IMR-90 (cell line): ENCODE data around the gene SOBP. TPM values are rescaled to one million over a fixed set of nuclear protein-coding genes. Genes with fewer than 3 reads are reported as not detected.

ENCODE experiments used
- ATAC-seq: fragments of 200-7000 bp; cut with Tn5 transposase; 2 replicates; pipeline ENCODE4 v1.9.1; 2020; ENCODE audit warnings: low read depth, mild to moderate bottlenecking, moderate library complexity
- BruUV-seq: library from RNA; stranded (reverse); fragments of 400-500 nt; replicated peaks from 2 replicates; lab custom pipeline; 2021; lab: Mats Ljungman, UMichigan
- CTCF ChIA-PET: fragments of 300-600 bp; formaldehyde crosslinking; extraction: SDS; loops from one replicate; lab custom pipeline; 2021; ENCODE audit warnings: antibody characterized with exemption; lab: Yijun Ruan, JAX
- POLR2A ChIA-PET: fragments of 300-600 bp; sonication (Branson Sonifier 250); formaldehyde crosslinking; loops from one replicate; lab custom pipeline; 2022; ENCODE audit warnings: antibody characterized with exemption; ENCODE audit not compliant: unreplicated experiment; lab: Charles Lee
- DNase-seq: peaks from one replicate; pipeline ENCODE4 v3.0.0; 2013
- H2AFZ ChIP-seq: replicated peaks from 2 replicates; pipeline ENCODE3; 2013; ENCODE audit warnings: low read length, mild to moderate bottlenecking; ENCODE audit not compliant: poor library complexity
- H2AK5ac ChIP-seq: 2 replicates; pipeline ENCODE4 v1.6.1; 2013; ENCODE audit warnings: low read depth, low read length, inconsistent platforms
- H2AK9ac ChIP-seq: replicated peaks from 2 replicates; pipeline ENCODE3; 2013; ENCODE audit warnings: mild to moderate bottlenecking, low read depth, low read length, moderate library complexity; ENCODE audit not compliant: poor library complexity
- H2BK120ac ChIP-seq: 2 replicates; pipeline ENCODE4 v1.6.1; 2013; ENCODE audit warnings: low read depth, low read length, inconsistent platforms
- H2BK15ac ChIP-seq: 3 replicates; pipeline ENCODE4 v1.6.1; 2013; ENCODE audit warnings: low read depth, low read length, inconsistent platforms
- H2BK20ac ChIP-seq: 2 replicates; pipeline ENCODE4 v1.6.1; 2013; ENCODE audit warnings: low read depth, mild to moderate bottlenecking, inconsistent platforms, low read length, moderate library complexity
- H2BK5ac ChIP-seq: 2 replicates; pipeline ENCODE4 v1.6.1; 2013; ENCODE audit warnings: mild to moderate bottlenecking, low read depth, low read length, inconsistent platforms; ENCODE audit not compliant: poor library complexity, severe bottlenecking
- H3K14ac ChIP-seq: replicated peaks from 2 replicates; pipeline ENCODE4 v1.6.1; 2013; ENCODE audit warnings: low read depth, low read length, inconsistent platforms
- H3K18ac ChIP-seq: 2 replicates; pipeline ENCODE4 v1.6.1; 2013; ENCODE audit warnings: low read depth, low read length, control low read depth
- H3K23ac ChIP-seq: 2 replicates; pipeline ENCODE4 v1.6.1; 2013; ENCODE audit warnings: low read depth, low read length, inconsistent platforms
- H3K27ac ChIP-seq: 2 replicates; pipeline ENCODE4 v1.5.1; 2013; ENCODE audit warnings: mild to moderate bottlenecking, control low read depth, low read length; ENCODE audit not compliant: insufficient read depth
- H3K27me3 ChIP-seq: 2 replicates; pipeline ENCODE4 v1.6.1; 2013; ENCODE audit warnings: low read length; ENCODE audit not compliant: control insufficient read depth, insufficient read depth
- H3K36me3 ChIP-seq: 2 replicates; pipeline ENCODE4 v1.6.1; 2013; ENCODE audit warnings: low read length, mixed read lengths; ENCODE audit not compliant: control insufficient read depth, insufficient read depth
- H3K4ac ChIP-seq: 2 replicates; pipeline ENCODE4 v1.6.1; 2013; ENCODE audit warnings: low read depth, low read length, inconsistent platforms
- H3K4me1 ChIP-seq: 2 replicates; pipeline ENCODE4 v1.6.1; 2013; ENCODE audit warnings: low read length, mixed read lengths; ENCODE audit not compliant: control insufficient read depth, insufficient read depth
- H3K4me2 ChIP-seq: 2 replicates; pipeline ENCODE4 v1.6.1; 2013; ENCODE audit warnings: low read depth, mild to moderate bottlenecking, control low read depth, low read length, moderate library complexity
- H3K4me3 ChIP-seq: 2 replicates; pipeline ENCODE4 v1.5.1; 2013; ENCODE audit warnings: low read depth, mild to moderate bottlenecking, control low read depth, low read length, moderate library complexity; ENCODE audit not compliant: insufficient read depth
- H3K56ac ChIP-seq: 2 replicates; pipeline ENCODE4 v1.6.1; 2013; ENCODE audit warnings: low read length, inconsistent platforms; ENCODE audit not compliant: insufficient read depth; ENCODE audit errors: extremely low read depth
- H3K79me1 ChIP-seq, 2 experiments: 2 replicates each; pipeline ENCODE4 v1.6.1; 2013; ENCODE audit warnings: low read length in 2 of 2, inconsistent platforms in 1 of 2, low read depth in 1 of 2
- H3K9ac ChIP-seq: 2 replicates; pipeline ENCODE4 v1.6.1; 2013; ENCODE audit warnings: low read depth, low read length, control low read depth
- H3K9me1 ChIP-seq: 2 replicates; pipeline ENCODE4 v1.6.1; 2013; ENCODE audit warnings: low read length, inconsistent platforms; ENCODE audit not compliant: insufficient read depth
- H3K9me3 ChIP-seq: 2 replicates; pipeline ENCODE4 v1.6.1; 2013; ENCODE audit warnings: low read length; ENCODE audit not compliant: control insufficient read depth, insufficient read depth
- H4K20me1 ChIP-seq: 2 replicates; pipeline ENCODE4 v1.6.1; 2013; ENCODE audit warnings: low read length, inconsistent platforms; ENCODE audit not compliant: insufficient read depth
- H4K5ac ChIP-seq: 2 replicates; pipeline ENCODE4 v1.6.1; 2013; ENCODE audit warnings: mild to moderate bottlenecking, low read depth, low read length, control low read depth
- H4K8ac ChIP-seq, 2 experiments: 2 replicates each; pipeline ENCODE4 v1.6.1; 2013; ENCODE audit warnings: low read depth in 2 of 2, low read length in 2 of 2, control low read depth in 1 of 2, inconsistent platforms in 1 of 2
- H4K91ac ChIP-seq: 2 replicates; pipeline ENCODE4 v1.6.1; 2013; ENCODE audit warnings: low read depth, low read length, inconsistent platforms; ENCODE audit not compliant: insufficient read depth
- CEBPB ChIP-seq: IDR thresholded peaks from 2 replicates; pipeline ENCODE4 v1.6.1; 2012; ENCODE audit warnings: low read depth, low read length, improper control_type of control experiment
- CHD1 ChIP-seq: IDR thresholded peaks from 2 replicates; pipeline ENCODE4 v1.6.1; 2012; ENCODE audit warnings: low read depth, low read length, improper control_type of control experiment
- FOS ChIP-seq: fragments of 150-350 bp; IDR thresholded peaks from 2 replicates; pipeline ENCODE4 v1.6.1; 2016; ENCODE audit warnings: low read depth, low read length
- MAFK ChIP-seq: IDR thresholded peaks from 2 replicates; pipeline ENCODE4 v1.6.1; 2012; ENCODE audit warnings: low read depth, low read length, improper control_type of control experiment
- MAZ ChIP-seq: IDR thresholded peaks from 2 replicates; pipeline ENCODE4 v1.6.1; 2012; ENCODE audit warnings: low read depth, mild to moderate bottlenecking, low read length, improper control_type of control experiment, moderate library complexity, borderline replicate concordance
- NFE2L2 ChIP-seq: fragments of 150-350 bp; IDR thresholded peaks from 2 replicates; pipeline ENCODE4 v1.6.1; 2016; ENCODE audit warnings: low read depth, mild to moderate bottlenecking, low read length
- RAD21 ChIP-seq: IDR thresholded peaks from 2 replicates; pipeline ENCODE4 v1.6.1; 2012; ENCODE audit warnings: low read length, improper control_type of control experiment
- RCOR1 ChIP-seq: IDR thresholded peaks from 2 replicates; pipeline ENCODE4 v1.6.1; 2012; ENCODE audit warnings: mild to moderate bottlenecking, low read length, improper control_type of control experiment; ENCODE audit not compliant: insufficient replicate concordance
- RFX5 ChIP-seq: IDR thresholded peaks from 2 replicates; pipeline ENCODE4 v1.8.0; 2012; ENCODE audit warnings: low read depth, mild to moderate bottlenecking, low read length, moderate library complexity
- SMC3 ChIP-seq: fragments of 150-350 bp; IDR thresholded peaks from 2 replicates; pipeline ENCODE4 v1.6.1; 2016; ENCODE audit warnings: low read depth, mild to moderate bottlenecking, antibody characterized with exemption, low read length, moderate library complexity
- WGBS, 2 experiments: methylation state at CpG; one replicate each; pipeline versions ENCODE4 v1.1.5 to v1.1.7; 2013; ENCODE audit warnings: missing lambda C conversion rate in 2 of 2; ENCODE audit not compliant: insufficient read length in 1 of 2; ENCODE audit errors: extremely low coverage in 2 of 2; 5-methylcytosine and 5-hydroxymethylcytosine counted together
- dilution Hi-C: fragments of 300-500 bp; cut with HindIII; formaldehyde crosslinking; loops from one replicate; pipeline ENCODE4 v1.14.3; 2018; ENCODE audit warnings: low sequenced_read_pairs; ENCODE audit not compliant: unreplicated experiment
- in situ Hi-C: fragments of 300-500 bp; cut with MboI; formaldehyde crosslinking; loops from 3 replicates; pipeline ENCODE4 v1.14.3; 2019; ENCODE audit warnings: low sequenced_read_pairs, inconsistent platforms, mixed read lengths
- intact Hi-C: fragments of 100-400 bp; cut with micrococcal nuclease; formaldehyde crosslinking; loops from 2 replicates; pipeline ENCODE4 v1.10.0; 2022
- polyA plus RNA-seq, 3 experiments: library from polyadenylated mRNA; depleted of rRNA; stranded (reverse); fragments of >200 nt; gene quantifications; 2 replicates each; pipeline ENCODE4 v1.2.3, GENCODE V29; 2012; ENCODE audit warnings: low replicate concordance in 1 of 3
- total RNA-seq: library from RNA; depleted of rRNA; stranded (reverse); fragments of >200 nt; gene quantifications from 2 replicates; pipeline ENCODE4 v1.2.3, GENCODE V29; 2012
- TF ChIP-seq, protein P1 (sequence below): conservative IDR thresholded peaks from 2 replicates; pipeline ENCODE4 v1.5.1; 2012; ENCODE audit warnings: mild to moderate bottlenecking, low read depth, low read length, improper control_type of control experiment
- TF ChIP-seq, protein P2 (sequence below): fragments of 150-350 bp; IDR thresholded peaks from 2 replicates; pipeline ENCODE4 v1.6.1; 2016; ENCODE audit warnings: low read depth, mild to moderate bottlenecking, low read length, moderate library complexity, borderline replicate concordance
- TF ChIP-seq, protein P3 (sequence below): fragments of 150-350 bp; IDR thresholded peaks from 2 replicates; pipeline ENCODE4 v1.6.1; 2017; ENCODE audit warnings: mild to moderate bottlenecking, antibody characterized with exemption, low read length, low read depth

SOBP gene
- total and polyA plus RNA-seq, 2 of the 4 experiments (the other 2 are of a cell fraction): 0.60 to 0.72 TPM

DNA sequence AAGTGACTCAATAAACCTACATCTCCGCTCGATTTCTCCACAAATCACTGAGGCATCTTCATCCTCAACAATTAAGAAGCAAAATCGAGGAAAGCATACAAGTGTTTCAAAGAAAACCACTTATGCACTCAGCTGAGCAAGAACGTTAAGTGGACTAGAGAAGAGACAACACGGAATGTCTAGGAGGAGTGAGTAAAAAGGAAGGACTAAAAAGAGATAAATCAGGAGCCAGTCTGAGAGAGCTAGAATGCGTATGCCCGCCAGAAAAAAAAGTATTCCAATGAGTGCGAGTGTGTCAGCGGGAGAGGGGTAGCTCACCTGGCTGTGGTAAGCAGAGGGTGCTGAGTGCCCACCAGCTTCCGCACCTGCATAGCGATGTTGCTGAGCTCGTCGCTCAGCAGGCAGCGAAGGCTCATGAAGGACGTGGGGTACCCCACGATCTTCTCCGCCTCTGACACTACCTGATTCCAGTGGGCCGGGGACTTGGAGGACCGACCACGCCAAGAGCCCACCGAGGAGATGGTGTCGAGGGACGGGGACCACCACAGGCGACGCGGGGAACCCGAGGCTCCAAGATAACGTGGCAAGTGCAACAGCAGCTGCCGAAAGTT, 31.1 kb upstream of the SOBP start:
- in situ Hi-C loops (no loop called here), intact Hi-C loops (loop anchor here (2.0 to 5.0 kb wide), 3 partner anchors 140 to 326 kb away; no protein-coding TSS in a partner anchor)
- peak; percentile 8 for ATAC-seq

More for the DNA sequence above, 31.1 kb upstream of the SOBP start:
- Histone ChIP-seq H3K4ac (peak overlapping the region; percentile 78), H4K91ac (peak overlapping the region; percentile 43), H3K9me3 (no peaks in the 10 kb centered on the region), H3K4me2 (peak overlapping the region; percentile 91), H2BK120ac (peak overlapping the region; percentile 48), H2BK20ac (no peak overlapping the region), H3K79me1 (peaks cover 19 to 23% of the 10 kb centered on the region in 2 experiments), H2AK5ac (no peak overlapping the region; the same call in 1 of the 2 replicates), H2AK9ac (peak overlapping the region; percentile 71), H3K27me3 (no peaks in the 10 kb centered on the region), H2AFZ (peak overlapping the region; percentile 97), H2BK15ac (no peak overlapping the region), H4K5ac (peak overlapping the region; percentile 83), H3K14ac (peak overlapping the region; percentile 78), H3K9me1 (peaks cover 5% of the 10 kb centered on the region; the same call in 1 of the 2 replicates), H3K36me3 (no peaks in the 10 kb centered on the region), H3K56ac (peak overlapping the region; percentile 76), H3K27ac (peak overlapping the region; percentile 76), H4K20me1 (no peaks in the 10 kb centered on the region), H3K23ac (peak overlapping the region; percentile 72), H2BK5ac (peak overlapping the region; percentile 68), H4K8ac (peak overlapping the region; percentile 92 to 94), H3K4me1 (0 out of 2 replicates have a peak, but pooled peaks cover 2% of the 10 kb centered on the region), H3K9ac (peak overlapping the region; percentile 83), H3K4me3 (peak overlapping the region; percentile 85), H3K18ac (peak overlapping the region; percentile 26)
- ChIA-PET CTCF (interaction anchor here (0.8 to 3.3 kb wide), 6 partner anchors 14 to 140 kb away, joined by 3 to 23 read pairs (median 4); partner anchors contain the start of gene SOBP), POLR2A (interaction anchor here (0.5 to 1.2 kb wide), 4 partner anchors 14 to 1688 kb away, joined by 3 read pairs; no protein-coding TSS in a partner anchor)
- whole genome bisulfite sequencing, 2 experiments: 0% methylated on average over 15 of the region's 29 CpGs; no CpG with 5 or more reads in 1 of the 2 experiments
- dilution Hi-C loops: no loop called here
- TF ChIP-seq MAZ (no peak), MAFK (no peak), RFX5 (no peak), CEBPB (no peak), RAD21 (no peak), FOS (no peak), RCOR1 (no peak), CHD1 (no peak), NFE2L2 (no peak), SMC3 (no peak)
- TF ChIP-seq, protein P1, sequence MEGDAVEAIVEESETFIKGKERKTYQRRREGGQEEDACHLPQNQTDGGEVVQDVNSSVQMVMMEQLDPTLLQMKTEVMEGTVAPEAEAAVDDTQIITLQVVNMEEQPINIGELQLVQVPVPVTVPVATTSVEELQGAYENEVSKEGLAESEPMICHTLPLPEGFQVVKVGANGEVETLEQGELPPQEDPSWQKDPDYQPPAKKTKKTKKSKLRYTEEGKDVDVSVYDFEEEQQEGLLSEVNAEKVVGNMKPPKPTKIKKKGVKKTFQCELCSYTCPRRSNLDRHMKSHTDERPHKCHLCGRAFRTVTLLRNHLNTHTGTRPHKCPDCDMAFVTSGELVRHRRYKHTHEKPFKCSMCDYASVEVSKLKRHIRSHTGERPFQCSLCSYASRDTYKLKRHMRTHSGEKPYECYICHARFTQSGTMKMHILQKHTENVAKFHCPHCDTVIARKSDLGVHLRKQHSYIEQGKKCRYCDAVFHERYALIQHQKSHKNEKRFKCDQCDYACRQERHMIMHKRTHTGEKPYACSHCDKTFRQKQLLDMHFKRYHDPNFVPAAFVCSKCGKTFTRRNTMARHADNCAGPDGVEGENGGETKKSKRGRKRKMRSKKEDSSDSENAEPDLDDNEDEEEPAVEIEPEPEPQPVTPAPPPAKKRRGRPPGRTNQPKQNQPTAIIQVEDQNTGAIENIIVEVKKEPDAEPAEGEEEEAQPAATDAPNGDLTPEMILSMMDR: no peak
- TF ChIP-seq, protein P2, sequence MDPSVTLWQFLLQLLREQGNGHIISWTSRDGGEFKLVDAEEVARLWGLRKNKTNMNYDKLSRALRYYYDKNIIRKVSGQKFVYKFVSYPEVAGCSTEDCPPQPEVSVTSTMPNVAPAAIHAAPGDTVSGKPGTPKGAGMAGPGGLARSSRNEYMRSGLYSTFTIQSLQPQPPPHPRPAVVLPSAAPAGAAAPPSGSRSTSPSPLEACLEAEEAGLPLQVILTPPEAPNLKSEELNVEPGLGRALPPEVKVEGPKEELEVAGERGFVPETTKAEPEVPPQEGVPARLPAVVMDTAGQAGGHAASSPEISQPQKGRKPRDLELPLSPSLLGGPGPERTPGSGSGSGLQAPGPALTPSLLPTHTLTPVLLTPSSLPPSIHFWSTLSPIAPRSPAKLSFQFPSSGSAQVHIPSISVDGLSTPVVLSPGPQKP: no peak
- TF ChIP-seq, protein P3, sequence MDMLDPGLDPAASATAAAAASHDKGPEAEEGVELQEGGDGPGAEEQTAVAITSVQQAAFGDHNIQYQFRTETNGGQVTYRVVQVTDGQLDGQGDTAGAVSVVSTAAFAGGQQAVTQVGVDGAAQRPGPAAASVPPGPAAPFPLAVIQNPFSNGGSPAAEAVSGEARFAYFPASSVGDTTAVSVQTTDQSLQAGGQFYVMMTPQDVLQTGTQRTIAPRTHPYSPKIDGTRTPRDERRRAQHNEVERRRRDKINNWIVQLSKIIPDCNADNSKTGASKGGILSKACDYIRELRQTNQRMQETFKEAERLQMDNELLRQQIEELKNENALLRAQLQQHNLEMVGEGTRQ: no peak
- BruUV-seq: TSS peak; percentile 67
- DNase-seq: peak; percentile 22
